HUES6 (cell line): ENCODE results near the gene TMEM215.

ENCODE experiments used
- H3K27ac ChIP-seq: 2 replicates; pipeline ENCODE4 v1.7.0; 2013; ENCODE audit warnings: low read depth, mild to moderate bottlenecking, low read length, inconsistent platforms
- H3K27me3 ChIP-seq: 2 replicates; pipeline ENCODE4 v1.6.1; 2013; ENCODE audit warnings: low read length; ENCODE audit not compliant: control insufficient read depth, insufficient read depth
- H3K36me3 ChIP-seq: 2 replicates; pipeline ENCODE4 v1.6.1; 2013; ENCODE audit warnings: low read length; ENCODE audit not compliant: control insufficient read depth, insufficient read depth
- H3K4me1 ChIP-seq: 2 replicates; pipeline ENCODE4 v1.6.1; 2013; ENCODE audit warnings: low read length; ENCODE audit not compliant: control insufficient read depth, insufficient read depth
- H3K4me3 ChIP-seq: 2 replicates; pipeline ENCODE4 v1.5.1; 2013; ENCODE audit warnings: low read depth, low read length
- H3K9ac ChIP-seq: one replicate; pipeline ENCODE4 v1.6.1; 2013; ENCODE audit warnings: mild to moderate bottlenecking, low read length
- H3K9me3 ChIP-seq: 2 replicates; pipeline ENCODE4 v1.6.1; 2013; ENCODE audit warnings: low read depth, low read length; ENCODE audit not compliant: control insufficient read depth, insufficient read depth

Gene TMEM215

GRCh38 chr9:32832346-32832745 is 49.0 kb downstream of the TMEM215 start:
- no peaks in the 10 kb centered on the region for H3K4me1 ChIP-seq
- no peaks in the 10 kb centered on the region for H3K9me3 ChIP-seq
- H3K36me3 ChIP-seq, result no peaks in the 10 kb centered on the region
- H3K27me3 ChIP-seq, result peaks cover 4% of the 10 kb centered on the region; the same call in 1 of the 2 replicates
- no peak overlapping the region for H3K9ac ChIP-seq
- H3K4me3 ChIP-seq, result no peak overlapping the region
- H3K27ac ChIP-seq, result no peak overlapping the region
